Fibroblast of mammary gland (primary cell): Measurements from ENCODE around the gene TOB1.
"Not testable (repeated sequence)": the region's sequence is repeated elsewhere in the genome, so short reads cannot be mapped to it uniquely, and the experiment has no call there.

Experiments used
- DNase-seq: peaks from one replicate; pipeline ENCODE4 v3.0.0-alpha.2; 2010; ENCODE audit warnings: low read depth
- H3K4me3 ChIP-seq: 2 replicates; pipeline ENCODE4 v1.5.1; 2011; ENCODE audit warnings: low read depth, mild to moderate bottlenecking, low read length, moderate library complexity; ENCODE audit not compliant: control insufficient read depth
- TF ChIP-seq, protein P1 (sequence below): conservative IDR thresholded peaks from 2 replicates; pipeline ENCODE4 v1.5.1; 2011; ENCODE audit warnings: low read depth, low read length, inconsistent platforms; ENCODE audit not compliant: control insufficient read depth, insufficient read depth

Gene TOB1

GRCh38 chr17:50861822-50862528 is 4.2 kb downstream of the TOB1 start:
- TF ChIP-seq, protein P1, sequence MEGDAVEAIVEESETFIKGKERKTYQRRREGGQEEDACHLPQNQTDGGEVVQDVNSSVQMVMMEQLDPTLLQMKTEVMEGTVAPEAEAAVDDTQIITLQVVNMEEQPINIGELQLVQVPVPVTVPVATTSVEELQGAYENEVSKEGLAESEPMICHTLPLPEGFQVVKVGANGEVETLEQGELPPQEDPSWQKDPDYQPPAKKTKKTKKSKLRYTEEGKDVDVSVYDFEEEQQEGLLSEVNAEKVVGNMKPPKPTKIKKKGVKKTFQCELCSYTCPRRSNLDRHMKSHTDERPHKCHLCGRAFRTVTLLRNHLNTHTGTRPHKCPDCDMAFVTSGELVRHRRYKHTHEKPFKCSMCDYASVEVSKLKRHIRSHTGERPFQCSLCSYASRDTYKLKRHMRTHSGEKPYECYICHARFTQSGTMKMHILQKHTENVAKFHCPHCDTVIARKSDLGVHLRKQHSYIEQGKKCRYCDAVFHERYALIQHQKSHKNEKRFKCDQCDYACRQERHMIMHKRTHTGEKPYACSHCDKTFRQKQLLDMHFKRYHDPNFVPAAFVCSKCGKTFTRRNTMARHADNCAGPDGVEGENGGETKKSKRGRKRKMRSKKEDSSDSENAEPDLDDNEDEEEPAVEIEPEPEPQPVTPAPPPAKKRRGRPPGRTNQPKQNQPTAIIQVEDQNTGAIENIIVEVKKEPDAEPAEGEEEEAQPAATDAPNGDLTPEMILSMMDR, result no peak
- DNase-seq, result peak; percentile 32
- no peak overlapping the region for H3K4me3 ChIP-seq

DNA sequence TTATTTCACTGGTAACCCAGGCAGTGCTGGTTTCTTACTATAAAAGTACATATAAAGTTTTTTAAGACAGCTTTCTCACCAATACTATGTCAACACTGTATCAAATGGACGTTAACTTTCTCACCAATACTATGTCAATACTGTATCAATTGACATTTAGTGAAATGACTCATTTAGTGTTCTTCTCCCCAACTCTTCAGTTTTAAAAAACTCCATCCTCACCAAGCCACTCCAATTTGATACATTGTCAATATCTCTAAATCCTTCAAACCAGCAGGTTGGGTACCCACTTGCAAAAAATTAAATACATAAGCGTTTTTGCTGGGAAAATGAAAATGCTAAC is 4.8 kb downstream of the TOB1 start:
- no peak for DNase-seq
- TF ChIP-seq, protein P1, result no peak
- H3K4me3 ChIP-seq, result no peak overlapping the region

- not testable (repeated sequence) for H3K4me3 ChIP-seq, DNase-seq
Observed at GRCh38 chr17:50859727-50860126, 6.4 kb downstream of the TOB1 start.

GRCh38 chr17:50858486-50859225 is 7.5 kb downstream of the TOB1 start:
- DNase-seq, result no peak
- TF ChIP-seq, protein P1, result no peak
- H3K4me3 ChIP-seq, result no peak overlapping the region

DNA sequence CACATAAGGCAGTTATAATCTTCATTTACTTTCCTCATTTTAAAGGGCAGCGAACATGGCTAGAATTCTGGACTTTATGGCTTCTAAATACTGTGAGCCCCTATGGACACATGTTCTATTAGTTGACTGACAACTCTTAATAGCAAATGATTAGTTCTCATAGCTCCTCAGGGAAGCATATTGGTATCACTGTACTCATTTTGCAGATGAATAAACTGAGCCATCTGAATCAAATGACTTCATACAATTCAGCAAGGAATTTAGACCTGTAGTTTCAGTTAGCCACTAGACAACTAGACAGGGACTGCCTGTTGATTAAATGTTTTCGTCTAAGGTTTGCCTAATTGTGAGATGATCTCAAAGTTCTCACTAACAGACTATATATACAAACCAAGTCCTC is 9.7 kb downstream of the TOB1 start:
- TF ChIP-seq, protein P1, result no peak
- H3K4me3 ChIP-seq, result no peak overlapping the region
- no peak for DNase-seq

GRCh38 chr17:50855708-50856330 is 10.3 kb downstream of the TOB1 start:
- no peak overlapping the region for H3K4me3 ChIP-seq
- TF ChIP-seq, protein P1, result no peak
- no peak for DNase-seq

- no peak overlapping the region for H3K4me3 ChIP-seq
- TF ChIP-seq, protein P1, result no peak
- DNase-seq, result no peak
Observed at GRCh38 chr17:50853781-50854180, 12.4 kb downstream of the TOB1 start.
